ENCODE results near the gene SLC2A13.
A peak's percentile ranks its signal among the peaks of the same experiment; 100 is the strongest.

SLC2A13 gene

DNA sequence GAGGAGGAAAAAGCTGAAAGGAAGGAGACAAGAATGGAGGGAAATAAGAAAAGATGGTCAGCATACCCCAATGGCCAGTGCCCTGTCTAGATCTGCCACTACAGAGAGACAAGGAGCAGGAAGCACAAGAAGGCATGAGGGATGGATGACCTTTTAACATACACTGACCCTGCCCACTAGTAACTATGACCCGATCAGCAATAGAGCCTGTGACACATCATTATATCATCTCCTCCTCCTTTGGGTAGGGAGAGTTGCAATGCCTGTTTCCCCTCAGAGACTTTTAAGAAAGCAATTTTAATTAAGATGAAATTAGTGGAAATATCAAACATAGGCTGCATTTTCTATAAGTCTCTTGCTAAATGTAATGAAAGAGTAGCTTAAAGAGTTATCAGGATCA, 4.7 kb upstream of the SLC2A13 start:
- DNase-seq (ENCODE audit: low read depth, low spot score) = no peak
- no peak overlapping the region for H3K27ac ChIP-seq

GRCh38 chr12:40107803-40108620, 2.1 kb upstream of the SLC2A13 start:
- DNase-seq (ENCODE audit: low read depth, low spot score) = no peak
- H3K36me3 ChIP-seq (ENCODE audit: insufficient read depth, low read length) = no peaks in the 10 kb centered on the region
- no peak overlapping the region for H3K27ac ChIP-seq
- TF ChIP-seq POLR2AphosphoS5 (IDR thresholded peaks at IDR 0.05; ENCODE audit: borderline replicate concordance, low read depth, low read length) = no peak
- TF ChIP-seq FOXP2 (optimal IDR thresholded peaks at IDR 0.05; ENCODE audit: control extremely low read depth, extremely low read length, insufficient read depth) = no peak
- no peak for TF ChIP-seq EZH2 (IDR thresholded peaks at IDR 0.05)
- no peaks in the 10 kb centered on the region for H3K9me3 ChIP-seq (ENCODE audit: low read depth, low read length)
- H3K4me3 ChIP-seq = peak overlapping the region; percentile 83; the same call in 1 of the 2 replicates
- H3K9ac ChIP-seq (ENCODE audit: insufficient read length) = no peak overlapping the region

More for the DNA sequence above, 4.7 kb upstream of the SLC2A13 start:
- no peak overlapping the region for H3K4me3 ChIP-seq
- H3K9me3 ChIP-seq (ENCODE audit: low read depth, low read length) = no peaks in the 10 kb centered on the region
- no peaks in the 10 kb centered on the region for H3K36me3 ChIP-seq (ENCODE audit: insufficient read depth, low read length)
- H3K9ac ChIP-seq (ENCODE audit: insufficient read length) = no peak overlapping the region
- TF ChIP-seq EZH2 (IDR thresholded peaks at IDR 0.05) (no peak), FOXP2 (optimal IDR thresholded peaks at IDR 0.05; ENCODE audit: control extremely low read depth, extremely low read length, insufficient read depth) (no peak), POLR2AphosphoS5 (IDR thresholded peaks at IDR 0.05; ENCODE audit: borderline replicate concordance, low read depth, low read length) (no peak)

GRCh38 chr12:40107098-40107802, 1.4 kb upstream of the SLC2A13 start:
- Histone ChIP-seq H3K9ac (ENCODE audit: insufficient read length) (peak overlapping the region; percentile 44), H3K9me3 (ENCODE audit: low read depth, low read length) (no peaks in the 10 kb centered on the region), H3K27ac (no peak overlapping the region; the same call in 1 of the 2 replicates), H3K36me3 (ENCODE audit: insufficient read depth, low read length) (no peaks in the 10 kb centered on the region), H3K4me3 (peak overlapping the region; percentile 83)
- TF ChIP-seq EZH2 (IDR thresholded peaks at IDR 0.05) = no peak
- TF ChIP-seq FOXP2 (optimal IDR thresholded peaks at IDR 0.05; ENCODE audit: control extremely low read depth, extremely low read length, insufficient read depth) = no peak
- TF ChIP-seq POLR2AphosphoS5 (IDR thresholded peaks at IDR 0.05; ENCODE audit: borderline replicate concordance, low read depth, low read length) = no peak
- DNase-seq (ENCODE audit: low read depth, low spot score) = peak; percentile 82

- Histone ChIP-seq H3K9ac (ENCODE audit: insufficient read length) (no peak overlapping the region), H3K36me3 (ENCODE audit: insufficient read depth, low read length) (no peaks in the 10 kb centered on the region), H3K9me3 (ENCODE audit: low read depth, low read length) (no peaks in the 10 kb centered on the region), H3K4me3 (peak overlapping the region; percentile 87), H3K27ac (no peak overlapping the region)
- DNase-seq (ENCODE audit: low read depth, low spot score) = no peak
- TF ChIP-seq POLR2AphosphoS5 (IDR thresholded peaks at IDR 0.05; ENCODE audit: borderline replicate concordance, low read depth, low read length) = no peak
These were observed 774 bp upstream of the SLC2A13 start for GRCh38 chr12:40106655-40107054.

DNA sequence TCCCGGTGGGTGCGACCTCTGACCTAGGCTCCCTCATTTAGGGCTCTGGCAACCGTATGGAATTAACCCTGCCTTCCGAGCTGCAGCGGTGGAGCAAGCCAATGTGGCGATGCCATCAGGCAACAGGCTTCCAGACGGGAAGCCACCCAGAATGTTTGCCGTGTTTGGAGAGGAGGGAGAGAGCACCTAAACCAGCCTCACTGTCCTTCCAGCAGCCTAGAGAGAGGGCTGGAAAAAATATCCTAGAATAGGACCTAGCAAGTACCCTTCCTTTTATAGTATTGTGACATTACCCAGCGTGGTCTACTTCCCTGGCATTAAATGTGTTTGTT, 287 bp upstream of the SLC2A13 start:
- no peaks in the 10 kb centered on the region for H3K9me3 ChIP-seq (ENCODE audit: low read depth, low read length)
- H3K4me3 ChIP-seq = peak overlapping the region; percentile 87
- no peaks in the 10 kb centered on the region for H3K36me3 ChIP-seq (ENCODE audit: insufficient read depth, low read length)
- no peak for DNase-seq (ENCODE audit: low read depth, low spot score)
- no peak for TF ChIP-seq EZH2 (IDR thresholded peaks at IDR 0.05)
- TF ChIP-seq FOXP2 (optimal IDR thresholded peaks at IDR 0.05; ENCODE audit: control extremely low read depth, extremely low read length, insufficient read depth) = no peak
- TF ChIP-seq POLR2AphosphoS5 (IDR thresholded peaks at IDR 0.05; ENCODE audit: borderline replicate concordance, low read depth, low read length) = no peak
- no peak overlapping the region for H3K27ac ChIP-seq
- no peak overlapping the region for H3K9ac ChIP-seq (ENCODE audit: insufficient read length)

DNA sequence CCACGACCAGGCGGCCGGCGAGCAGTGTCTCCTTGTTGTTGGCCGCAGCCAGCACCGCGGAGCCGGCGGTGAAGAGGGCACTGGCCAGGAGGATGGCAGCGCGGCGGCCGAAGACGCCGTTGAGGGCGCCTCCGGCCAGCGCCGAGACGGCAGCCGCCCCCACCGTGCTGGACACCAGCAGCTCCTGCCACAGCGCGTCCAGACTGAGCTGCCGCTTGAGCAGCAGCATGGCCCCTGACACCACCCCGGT, 691 bp downstream of the SLC2A13 start:
- H3K4me3 ChIP-seq = peak overlapping the region; percentile 87
- no peaks in the 10 kb centered on the region for H3K36me3 ChIP-seq (ENCODE audit: insufficient read depth, low read length)
- no peak for DNase-seq (ENCODE audit: low read depth, low spot score)
- no peak overlapping the region for H3K27ac ChIP-seq
- peak overlapping the region; percentile 70 for H3K9ac ChIP-seq (ENCODE audit: insufficient read length)
- H3K9me3 ChIP-seq (ENCODE audit: low read depth, low read length) = no peaks in the 10 kb centered on the region
- TF ChIP-seq FOXP2 (optimal IDR thresholded peaks at IDR 0.05; ENCODE audit: control extremely low read depth, extremely low read length, insufficient read depth) (no peak), POLR2AphosphoS5 (IDR thresholded peaks at IDR 0.05; ENCODE audit: borderline replicate concordance, low read depth, low read length) (no peak), EZH2 (IDR thresholded peaks at IDR 0.05) (no peak)

DNA sequence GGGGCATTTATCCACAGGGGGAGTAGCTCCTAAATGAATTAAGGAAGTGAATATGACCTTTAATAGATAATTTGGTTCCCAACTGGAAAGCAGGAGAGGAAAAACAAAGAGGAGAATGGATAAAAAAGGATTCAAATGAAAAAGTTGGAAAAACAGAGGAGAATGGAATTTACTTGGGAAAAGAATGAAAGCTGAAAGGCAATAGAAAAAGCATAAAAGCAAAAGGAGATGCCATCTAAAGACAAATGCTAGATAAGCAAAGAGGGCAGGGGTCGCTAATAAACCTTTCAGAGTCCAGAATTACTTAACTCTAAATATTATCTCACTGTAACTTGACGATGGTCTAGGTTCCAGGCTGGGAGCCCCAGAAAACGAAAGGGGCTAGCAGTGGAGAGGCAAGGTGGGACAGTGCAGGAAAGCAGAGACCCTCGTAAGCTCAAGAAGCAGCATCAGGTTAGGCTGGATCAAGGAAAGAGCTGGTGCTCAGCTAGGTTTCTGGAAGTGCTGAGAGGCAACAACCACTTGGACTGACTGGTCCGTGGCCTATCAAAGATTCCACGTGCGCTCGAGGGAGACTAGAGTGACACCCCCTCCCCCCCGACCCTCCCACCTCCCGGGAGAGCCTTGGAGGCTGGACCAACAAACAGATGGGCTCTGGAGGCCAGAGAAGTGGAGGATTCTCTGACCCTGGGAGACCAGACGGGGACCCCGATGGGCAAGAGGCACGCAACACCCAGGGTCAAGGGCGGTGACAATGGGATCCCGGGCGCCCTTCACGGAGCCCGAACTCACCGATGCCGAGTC, 1.2 kb downstream of the SLC2A13 start:
- DNase-seq (ENCODE audit: low read depth, low spot score) = no peak
- TF ChIP-seq EZH2 (IDR thresholded peaks at IDR 0.05) (no peak), FOXP2 (optimal IDR thresholded peaks at IDR 0.05; ENCODE audit: control extremely low read depth, extremely low read length, insufficient read depth) (no peak), POLR2AphosphoS5 (IDR thresholded peaks at IDR 0.05; ENCODE audit: borderline replicate concordance, low read depth, low read length) (no peak)
- H3K27ac ChIP-seq = no peak overlapping the region
- H3K9ac ChIP-seq (ENCODE audit: insufficient read length) = peak overlapping the region; percentile 70
- H3K9me3 ChIP-seq (ENCODE audit: low read depth, low read length) = no peaks in the 10 kb centered on the region
- peak overlapping the region; percentile 87 for H3K4me3 ChIP-seq
- no peaks in the 10 kb centered on the region for H3K36me3 ChIP-seq (ENCODE audit: insufficient read depth, low read length)

DNA sequence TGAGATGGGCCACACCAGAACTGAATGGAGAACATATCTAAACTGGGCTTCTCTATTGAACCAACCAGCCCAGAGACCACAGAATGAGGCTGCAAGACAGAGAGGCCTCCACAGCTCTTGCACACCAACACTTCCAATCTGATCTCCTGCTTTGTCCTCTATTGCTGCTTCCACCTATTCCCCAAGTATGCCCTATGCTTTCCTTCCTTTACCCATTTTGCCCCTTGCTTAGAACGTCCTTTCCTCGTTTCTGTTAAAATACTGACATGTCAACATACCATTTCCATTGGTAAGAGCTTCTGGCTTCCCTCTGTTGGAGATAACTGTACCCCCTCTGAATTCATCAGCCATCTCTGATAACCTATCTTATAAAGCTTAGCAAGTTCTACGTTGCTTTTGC, 2.8 kb downstream of the SLC2A13 start:
- H3K9ac ChIP-seq (ENCODE audit: insufficient read length) = peak overlapping the region; percentile 22
- TF ChIP-seq FOXP2 (optimal IDR thresholded peaks at IDR 0.05; ENCODE audit: control extremely low read depth, extremely low read length, insufficient read depth) = no peak
- TF ChIP-seq POLR2AphosphoS5 (IDR thresholded peaks at IDR 0.05; ENCODE audit: borderline replicate concordance, low read depth, low read length) = no peak
- TF ChIP-seq EZH2 (IDR thresholded peaks at IDR 0.05) = no peak
- no peaks in the 10 kb centered on the region for H3K36me3 ChIP-seq (ENCODE audit: insufficient read depth, low read length)
- no peak for DNase-seq (ENCODE audit: low read depth, low spot score)
- H3K27ac ChIP-seq = no peak overlapping the region
- peak overlapping the region; percentile 87 for H3K4me3 ChIP-seq
- H3K9me3 ChIP-seq (ENCODE audit: low read depth, low read length) = no peaks in the 10 kb centered on the region

Data from SK-N-MC (cell line).